Measurements from ENCODE around the gene ARHGEF25. TPM values are rescaled to one million over a fixed set of nuclear protein-coding genes. Genes with fewer than 3 reads are reported as not detected.

The ARHGEF25 gene
- total and polyA plus RNA-seq, 2 donors (not counting 1 experiment from before 2014, with no cell fraction given), result 0.12 TPM; not detected in 1

- POLR2A ChIA-PET, result interaction anchor here (0.6 to 1.0 kb wide), 2 partner anchors 9 to 36 kb away, joined by 3 read pairs; no protein-coding TSS in a partner anchor
- H3K27me3 ChIP-seq (replicated peaks in 1 of 4; ENCODE audit: control extremely low read depth in 1 of 4, control insufficient read depth in 3 of 4, insufficient read depth in 4 of 4, low read length in 3 of 4), result peaks cover 0 to 86% (median 52%) of the 10 kb centered on the region in 4 experiments
These were observed 8.4 kb downstream of the ARHGEF25 start for GRCh38 chr12:57619434-57620244.

More at GRCh38 chr12:57619434-57620244, 8.4 kb downstream of the ARHGEF25 start:
- H4K20me1 ChIP-seq (ENCODE audit: control insufficient read depth, insufficient read depth, low read length, poor library complexity, severe bottlenecking), result peaks cover 7% of the 10 kb centered on the region
- H2AFZ ChIP-seq (ENCODE audit: insufficient read depth, low read depth, low read length, poor library complexity, severe bottlenecking), result no peak overlapping the region
- H3K9me3 Mint-ChIP-seq (ENCODE audit: insufficient read depth), result no peaks in the 10 kb centered on the region
- intact Hi-C loops (cut with micrococcal nuclease), result loop anchor here (5.0 kb wide), 2 partner anchors 97 to 142 kb away; partner anchors contain the start of genes ARHGAP9, DDIT3 and MBD6
- peaks cover 0 to 18% (median 0%) of the 10 kb centered on the region in 3 donors for H3K9me3 ChIP-seq (ENCODE audit: control extremely low read depth in 1 of 3, control insufficient read depth in 2 of 3, insufficient read depth in 1 of 3, low read length in 2 of 3)
- ATAC-seq (ENCODE audit: low read depth) (no peak), DNase-seq (peak; percentile 63)
- no peaks in the 10 kb centered on the region for H3K79me2 ChIP-seq (ENCODE audit: control insufficient read depth, insufficient read depth, low read length)
- peaks cover 79% of the 10 kb centered on the region for H3K27me3 Mint-ChIP-seq
- H3K36me3 ChIP-seq (replicated peaks in 1 of 2; ENCODE audit: control extremely low read depth in 1 of 2, control insufficient read depth in 1 of 2, extremely low read depth in 1 of 2, insufficient read depth in 2 of 2, low read length in 1 of 2), result no peaks in the 10 kb centered on the region
- CTCF ChIA-PET, result interaction anchor here (1.0 to 5.1 kb wide), 10 partner anchors 12 to 164 kb away, joined by 3 to 122 read pairs (median 6); partner anchors contain the start of gene B4GALNT1
- TF ChIP-seq EZH2 (IDR thresholded peaks at IDR 0.05; ENCODE audit: borderline replicate concordance, insufficient read depth, low read depth, low read length, poor library complexity, severe bottlenecking) (no peak), CTCF (IDR thresholded peaks at IDR 0.05) (no peak)
- no peak overlapping the region for H3K4me3 ChIP-seq (ENCODE audit: control extremely low read depth in 1 of 5, extremely low read depth in 1 of 5, insufficient read depth in 1 of 5, low read depth in 2 of 5, low read length in 4 of 5)
- H3K4me3 Mint-ChIP-seq, result peak overlapping the region; percentile 85
- WGBS (ENCODE audit: insufficient coverage), result 8% methylated on average over 41 of the region's 46 CpGs
- peak overlapping the region; percentile 92 for H3K4me2 ChIP-seq (replicated peaks; ENCODE audit: low read depth, low read length, poor library complexity, severe bottlenecking)
- H3K9ac ChIP-seq (ENCODE audit: low read length), result no peak overlapping the region
- H3K27ac ChIP-seq (ENCODE audit: low read length in 2 of 2), result no peak overlapping the region
- H3K27ac Mint-ChIP-seq, result no peak overlapping the region
- peaks cover 40 to 55% of the 10 kb centered on the region in 2 donors for H3K4me1 ChIP-seq (ENCODE audit: control insufficient read depth in 2 of 2, insufficient read depth in 2 of 2, low read length in 2 of 2)
- H3K4me1 Mint-ChIP-seq, result peaks cover 51% of the 10 kb centered on the region

All from B cell (primary cell).